CD14-positive monocyte (primary cell): ENCODE measurements around the gene KLHL6. TPM values are rescaled to one million over a fixed set of nuclear protein-coding genes. Genes with fewer than 3 reads are reported as not detected.

Experiments
- DNase-seq, 3 donors: peaks; one replicate each; pipeline ENCODE4 v3.0.0-alpha.2; 2011 to 2022
- H2AFZ ChIP-seq: 2 replicates; pipeline ENCODE4 v1.6.0; 2012; ENCODE audit warnings: mild to moderate bottlenecking, low read depth, low read length, inconsistent platforms; ENCODE audit not compliant: insufficient read depth, poor library complexity, severe bottlenecking
- H3K27ac ChIP-seq, 2 donors: 1 replicate in 1 of 2; 2 replicates in 1 of 2; pipeline ENCODE4 v1.5.1; 2012 to 2013; ENCODE audit warnings: low read length in 2 of 2, control low read depth in 1 of 2, inconsistent platforms in 1 of 2, low read depth in 1 of 2, mild to moderate bottlenecking in 1 of 2
- H3K27me3 ChIP-seq, 2 donors: one replicate each; pipeline versions ENCODE4 v1.6.0 to v1.6.1; 2011 to 2013; ENCODE audit warnings: low read length in 2 of 2; ENCODE audit not compliant: control insufficient read depth in 2 of 2, insufficient read depth in 2 of 2
- H3K36me3 ChIP-seq, 2 donors: replicated peaks in 1 of 2; 1 replicate in 1 of 2; 2 replicates in 1 of 2; pipeline versions ENCODE4 v1.5.1 to v1.6.1; 2012 to 2013; ENCODE audit warnings: low read length in 2 of 2, control low read depth in 1 of 2, inconsistent platforms in 1 of 2, mild to moderate bottlenecking in 1 of 2; ENCODE audit not compliant: insufficient read depth in 2 of 2, control insufficient read depth in 1 of 2
- H3K4me1 ChIP-seq, 2 donors: 1 replicate in 1 of 2; 2 replicates in 1 of 2; pipeline versions ENCODE4 v1.5.1 to v1.6.1; 2012 to 2013; ENCODE audit warnings: low read length in 2 of 2, control low read depth in 1 of 2, inconsistent platforms in 1 of 2, mild to moderate bottlenecking in 1 of 2, moderate library complexity in 1 of 2; ENCODE audit not compliant: insufficient read depth in 2 of 2, control insufficient read depth in 1 of 2
- H3K4me2 ChIP-seq: replicated peaks from 2 replicates; pipeline ENCODE3; 2012; ENCODE audit warnings: low read length, moderate library complexity, mild to moderate bottlenecking; ENCODE audit not compliant: poor library complexity, severe bottlenecking; ENCODE audit errors: extremely low read depth
- H3K4me3 ChIP-seq, 3 experiments: fragments of 200-600 bp in 1 of 3; sonication (generic) in 1 of 3; replicated peaks in 1 of 3; 1 replicate in 2 of 3; 2 replicates in 1 of 3; pipeline ENCODE4 v1.5.1; 2011 to 2013; ENCODE audit warnings: low read length in 3 of 3, mild to moderate bottlenecking in 3 of 3, control low read depth in 2 of 3, low read depth in 2 of 3, inconsistent platforms in 1 of 3, moderate library complexity in 1 of 3
- H3K79me2 ChIP-seq: 2 replicates; pipeline ENCODE4 v1.6.0; 2012; ENCODE audit warnings: mild to moderate bottlenecking, control low read depth, inconsistent platforms, low read length, moderate library complexity; ENCODE audit not compliant: insufficient read depth
- H3K9ac ChIP-seq: 2 replicates; pipeline ENCODE4 v1.6.0; 2017; ENCODE audit warnings: low read length, mild to moderate bottlenecking; ENCODE audit not compliant: insufficient read depth, poor library complexity, severe bottlenecking
- H3K9me3 ChIP-seq, 2 donors: replicated peaks in 1 of 2; 1 replicate in 1 of 2; 2 replicates in 1 of 2; pipeline versions ENCODE4 v1.5.1 to v1.6.1; 2012 to 2013; ENCODE audit warnings: low read length in 2 of 2, control low read depth in 1 of 2; ENCODE audit not compliant: control insufficient read depth in 1 of 2, insufficient read depth in 1 of 2
- H4K20me1 ChIP-seq: 2 replicates; pipeline ENCODE4 v1.6.0; 2012; ENCODE audit warnings: mild to moderate bottlenecking, low read length, control low read depth, moderate library complexity; ENCODE audit not compliant: insufficient read depth
- H3K27ac Mint-ChIP-seq, 7 donors: one replicate each; pipeline ENCODE4 v1.8.0; 2020; ENCODE audit warnings: mild to moderate bottlenecking in 7 of 7, mixed read lengths in 7 of 7, moderate library complexity in 6 of 7, inconsistent platforms in 2 of 7
- H3K27me3 Mint-ChIP-seq, 3 donors: one replicate each; pipeline ENCODE4 v1.8.0; 2021 to 2022; ENCODE audit warnings: low read depth in 3 of 3, mild to moderate bottlenecking in 3 of 3, mixed read lengths in 3 of 3, moderate library complexity in 3 of 3, inconsistent platforms in 1 of 3
- H3K36me3 Mint-ChIP-seq, 2 donors: one replicate each; pipeline ENCODE4 v1.8.0; 2020; ENCODE audit warnings: mixed read lengths in 2 of 2, inconsistent platforms in 1 of 2, mild to moderate bottlenecking in 1 of 2
- H3K4me1 Mint-ChIP-seq: one replicate; pipeline ENCODE4 v1.8.0; 2020; ENCODE audit warnings: mild to moderate bottlenecking, mixed read lengths
- H3K4me3 Mint-ChIP-seq, 2 donors: one replicate each; pipeline ENCODE4 v1.8.0; 2020; ENCODE audit warnings: mild to moderate bottlenecking in 2 of 2, mixed read lengths in 2 of 2, moderate library complexity in 1 of 2
- H3K9me3 Mint-ChIP-seq, 7 donors: one replicate each; pipeline ENCODE4 v1.8.0; 2020 to 2022; ENCODE audit warnings: mixed read lengths in 7 of 7, mild to moderate bottlenecking in 6 of 7, moderate library complexity in 6 of 7, inconsistent platforms in 2 of 7
- WGBS: methylation state at CpG from one replicate; pipeline ENCODE4 v1.1.5; 2013; ENCODE audit warnings: missing lambda C conversion rate; ENCODE audit not compliant: insufficient coverage; 5-methylcytosine and 5-hydroxymethylcytosine counted together
- intact Hi-C, 2 donors: fragments of 100-400 bp; cut with micrococcal nuclease; formaldehyde crosslinking; loops; one replicate each; pipeline versions ENCODE4 v1.15.0 to v1.15.1; 2023
- polyA plus RNA-seq, 3 donors: library from polyadenylated mRNA; depleted of rRNA in 1 of 3; unstranded in 2 of 3; stranded (reverse) in 1 of 3; fragments of 300-500 nt in 2 of 3; fragments of >200 nt in 1 of 3; fragmentation: Illumina TruSeq in 2 of 3; gene quantifications; 1 replicate in 2 of 3; 2 replicates in 1 of 3; pipeline ENCODE4 v1.2.3, GENCODE V29; 2012 to 2021
- TF ChIP-seq, protein P1 (sequence below): fragments of 200-600 bp; IDR thresholded peaks from one replicate; pipeline ENCODE4 v1.8.0; 2022; ENCODE audit warnings: antibody characterized with exemption, mild to moderate bottlenecking

KLHL6 gene
- polyA plus RNA-seq, 3 donors = 5.7 to 15.2 (median 10.6) TPM

DNA sequence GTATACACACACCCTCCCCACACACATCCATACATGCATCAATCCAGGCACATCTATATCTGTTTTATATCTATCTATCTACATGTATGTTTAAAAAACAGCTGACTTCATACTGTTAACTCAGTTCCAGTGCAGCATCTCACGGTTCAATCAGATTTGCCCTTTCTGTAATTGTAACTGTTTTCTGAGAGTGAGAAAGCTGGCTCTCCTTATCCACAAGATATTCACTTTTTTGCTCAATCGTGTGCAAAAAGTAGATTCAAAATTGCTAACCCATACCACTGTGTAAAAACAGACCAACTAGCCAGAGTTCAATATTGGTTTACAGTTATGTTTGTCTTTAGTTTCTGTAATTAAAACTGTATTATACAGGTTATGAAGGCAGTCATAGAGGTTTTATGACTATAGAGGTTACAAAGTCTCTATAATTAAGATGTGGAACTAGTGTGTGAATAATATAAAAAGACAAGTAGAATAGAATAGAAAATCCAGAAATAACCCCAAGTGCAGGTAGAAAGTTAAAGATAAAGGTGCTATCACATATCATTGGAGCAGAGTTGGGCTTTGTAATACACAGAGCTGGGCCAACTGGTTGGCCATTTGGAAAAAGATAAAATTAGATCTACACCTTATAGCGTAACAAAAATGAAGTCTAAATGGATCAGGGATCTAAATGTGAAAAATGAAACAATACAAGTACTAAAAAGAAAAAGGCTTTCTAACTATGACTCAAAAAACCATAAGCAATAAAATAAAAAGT, 107.0 kb downstream of the KLHL6 start:
- Histone ChIP-seq H3K79me2 (peaks cover 4% of the 10 kb centered on the region), H3K36me3 (peaks cover 2 to 18% of the 10 kb centered on the region in 2 donors), H3K9ac (no peak overlapping the region), H2AFZ (peak overlapping the region; percentile 98), H3K4me3 (peak overlapping the region in 1 of 3 experiments; percentile 95), H3K27ac (no peak overlapping the region), H4K20me1 (no peaks in the 10 kb centered on the region), H3K4me2 (peak overlapping the region; percentile 88), H3K27me3 (no peaks in the 10 kb centered on the region), H3K9me3 (peaks cover 3 to 11% of the 10 kb centered on the region in 2 donors), H3K4me1 (peaks cover 6 to 14% of the 10 kb centered on the region in 2 donors)
- Mint-ChIP-seq H3K36me3 (peaks cover 2 to 18% of the 10 kb centered on the region in 2 donors), H3K9me3 (peaks cover 3 to 8% (median 7%) of the 10 kb centered on the region in 7 donors), H3K4me3 (no peak overlapping the region), H3K27me3 (peaks cover 0 to 2% (median 1%) of the 10 kb centered on the region in 3 donors), H3K4me1 (peaks cover 17% of the 10 kb centered on the region), H3K27ac (no peak overlapping the region)
- no peak for DNase-seq
- intact Hi-C loops = no loop called here
- no CpG with 5 or more reads among the region's 3 CpGs for WGBS
- TF ChIP-seq, protein P1, sequence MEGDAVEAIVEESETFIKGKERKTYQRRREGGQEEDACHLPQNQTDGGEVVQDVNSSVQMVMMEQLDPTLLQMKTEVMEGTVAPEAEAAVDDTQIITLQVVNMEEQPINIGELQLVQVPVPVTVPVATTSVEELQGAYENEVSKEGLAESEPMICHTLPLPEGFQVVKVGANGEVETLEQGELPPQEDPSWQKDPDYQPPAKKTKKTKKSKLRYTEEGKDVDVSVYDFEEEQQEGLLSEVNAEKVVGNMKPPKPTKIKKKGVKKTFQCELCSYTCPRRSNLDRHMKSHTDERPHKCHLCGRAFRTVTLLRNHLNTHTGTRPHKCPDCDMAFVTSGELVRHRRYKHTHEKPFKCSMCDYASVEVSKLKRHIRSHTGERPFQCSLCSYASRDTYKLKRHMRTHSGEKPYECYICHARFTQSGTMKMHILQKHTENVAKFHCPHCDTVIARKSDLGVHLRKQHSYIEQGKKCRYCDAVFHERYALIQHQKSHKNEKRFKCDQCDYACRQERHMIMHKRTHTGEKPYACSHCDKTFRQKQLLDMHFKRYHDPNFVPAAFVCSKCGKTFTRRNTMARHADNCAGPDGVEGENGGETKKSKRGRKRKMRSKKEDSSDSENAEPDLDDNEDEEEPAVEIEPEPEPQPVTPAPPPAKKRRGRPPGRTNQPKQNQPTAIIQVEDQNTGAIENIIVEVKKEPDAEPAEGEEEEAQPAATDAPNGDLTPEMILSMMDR = no peak

DNA sequence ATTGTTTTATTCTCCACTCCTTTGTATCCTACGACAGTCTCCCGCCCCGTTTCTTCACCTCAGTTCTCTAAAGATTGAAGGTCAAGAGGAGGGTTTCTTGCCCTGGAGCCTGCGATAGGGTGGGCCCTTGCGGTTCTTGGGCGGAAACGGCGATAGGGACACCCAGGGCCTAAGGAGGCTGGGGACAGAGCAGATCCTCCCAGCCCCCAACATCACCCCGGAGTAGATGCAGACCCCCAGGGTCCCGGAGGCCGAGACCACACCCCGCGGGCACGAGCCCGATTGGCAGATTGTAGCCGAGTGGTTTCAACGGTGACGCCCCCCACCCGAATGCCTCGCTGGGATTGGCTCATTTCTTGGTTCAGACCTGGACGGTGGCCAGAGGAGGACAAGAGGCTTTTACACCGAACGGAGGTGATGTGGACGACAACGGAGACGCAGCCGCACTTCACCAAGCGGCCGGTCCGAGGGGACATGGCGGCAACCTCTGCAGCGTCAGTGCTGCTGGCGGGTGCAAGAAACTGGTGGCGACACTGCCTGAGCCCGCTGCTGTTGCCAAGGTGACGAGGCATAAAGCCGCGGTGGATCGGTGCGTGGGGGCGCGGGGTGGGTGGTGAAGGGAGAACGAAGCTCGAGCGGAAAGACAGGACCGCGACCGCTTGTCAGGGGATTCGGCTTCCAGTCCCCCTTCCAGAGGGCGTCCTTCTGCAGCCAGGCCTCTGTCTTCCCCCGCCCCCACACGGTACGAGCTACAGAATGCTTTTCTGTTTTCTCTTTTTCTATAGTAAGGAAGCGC, 108.1 kb downstream of the KLHL6 start:
- Mint-ChIP-seq H3K27me3 (peaks cover 0 to 2% (median 1%) of the 10 kb centered on the region in 3 donors), H3K27ac (peak overlapping the region; percentile 85 to 90 (median 90)), H3K36me3 (peaks cover 2 to 11% of the 10 kb centered on the region in 2 donors), H3K4me3 (peak overlapping the region; percentile 98 to 99), H3K4me1 (peaks cover 17% of the 10 kb centered on the region), H3K9me3 (peaks cover 9 to 19% (median 16%) of the 10 kb centered on the region in 7 donors)
- Histone ChIP-seq H3K9ac (peak overlapping the region; percentile 85), H3K79me2 (peaks cover 4% of the 10 kb centered on the region), H3K4me1 (peaks cover 6 to 14% of the 10 kb centered on the region in 2 donors), H3K4me3 (peak overlapping the region; percentile 60 to 97 (median 95)), H3K36me3 (peaks cover 0 to 8% of the 10 kb centered on the region in 2 donors), H3K27me3 (no peaks in the 10 kb centered on the region), H3K9me3 (peaks cover 6 to 18% of the 10 kb centered on the region in 2 donors), H3K4me2 (peak overlapping the region; percentile 88), H2AFZ (peak overlapping the region; percentile 98), H3K27ac (peak overlapping the region; percentile 77 to 83), H4K20me1 (no peaks in the 10 kb centered on the region)
- WGBS = 1% methylated on average over 29 of the region's 54 CpGs
- intact Hi-C loops = no loop called here
- TF ChIP-seq, protein P1 = no peak
- DNase-seq = peak; percentile 49 to 57 (median 50)
